Left forelimb (tissue), 1 donor: ENCODE measurements around the gene TINAGL1.

Experiments used
- DNase-seq: peaks from one replicate; pipeline ENCODE4 v3.0.0-alpha.2; 2018; ENCODE audit warnings: low spot score

TINAGL1 gene

GRCh38 chr1:31627930-31628559, 51.7 kb downstream of the TINAGL1 start:
- DNase-seq = no peak

DNA sequence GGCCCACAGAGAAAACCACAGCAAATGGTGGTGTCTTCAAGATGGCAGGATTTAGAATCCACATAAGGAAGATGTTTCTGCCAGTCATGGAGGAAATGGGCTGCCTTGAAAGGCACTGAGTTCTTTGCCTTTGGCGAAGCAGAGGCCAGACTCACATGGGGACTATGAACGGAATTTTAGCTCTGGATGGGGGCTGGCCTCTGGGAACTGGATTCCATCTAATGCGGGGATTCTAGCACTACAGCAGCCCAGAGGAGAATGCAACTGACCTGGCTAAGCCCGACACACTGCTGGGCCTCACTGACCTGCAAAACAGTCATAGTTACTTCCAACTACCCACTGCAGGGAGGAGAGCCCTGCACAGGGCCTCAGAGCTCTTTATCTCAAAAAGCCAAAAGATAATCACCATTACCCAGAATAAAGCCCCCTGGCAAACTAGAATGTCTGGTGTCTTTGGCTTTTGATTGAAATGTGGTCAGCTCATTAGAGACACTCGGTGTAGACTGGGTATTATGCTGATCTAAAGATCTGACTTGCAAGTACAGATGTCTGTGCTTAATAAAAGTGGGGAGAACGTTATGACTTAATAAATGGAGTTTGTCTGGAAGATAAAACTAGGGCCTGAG, 52.7 kb downstream of the TINAGL1 start:
- DNase-seq = no peak

DNA sequence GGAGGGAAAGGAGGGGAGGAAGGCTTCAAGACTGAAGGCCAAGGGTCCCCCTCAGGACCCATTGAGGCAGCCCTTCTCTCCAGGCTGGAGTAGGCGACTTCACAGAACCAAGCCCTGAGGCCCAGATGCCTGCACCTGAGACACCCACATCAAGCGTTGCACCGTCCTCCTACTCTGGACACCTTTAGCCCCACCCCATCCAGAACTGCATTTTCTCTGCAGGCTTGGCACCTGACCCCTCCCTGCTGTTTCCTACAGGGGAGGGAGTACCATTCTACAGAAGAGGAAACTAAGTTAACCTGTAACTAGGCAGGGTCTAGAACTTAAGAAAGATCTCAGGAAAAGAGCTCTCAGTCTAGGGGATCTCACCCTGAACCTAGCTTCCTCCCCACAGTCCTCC, 56.3 kb downstream of the TINAGL1 start:
- DNase-seq = no peak

- no peak for DNase-seq
These were observed 56.8 kb downstream of the TINAGL1 start for GRCh38 chr1:31633117-31633516.
